Endothelial cell (in vitro differentiated cells): ENCODE data around the gene GCKR. TPM values are rescaled to one million over a fixed set of nuclear protein-coding genes. Genes with fewer than 3 reads are reported as not detected.

Source experiments
- DNase-seq: peaks from one replicate; pipeline ENCODE4 v3.0.0; 2021; ENCODE audit warnings: low spot score
- H3K27ac Mint-ChIP-seq: one replicate; pipeline ENCODE4 v1.8.0; 2021; ENCODE audit warnings: mixed read lengths, inconsistent platforms; ENCODE audit not compliant: unreplicated experiment
- H3K27me3 Mint-ChIP-seq: one replicate; pipeline ENCODE4 v1.8.0; 2021; ENCODE audit warnings: mild to moderate bottlenecking, moderate library complexity, mixed read lengths, inconsistent platforms; ENCODE audit not compliant: unreplicated experiment
- H3K36me3 Mint-ChIP-seq: one replicate; pipeline ENCODE4 v1.8.0; 2021; ENCODE audit warnings: mild to moderate bottlenecking, low read depth, mixed read lengths, inconsistent platforms; ENCODE audit not compliant: unreplicated experiment
- H3K4me1 Mint-ChIP-seq: one replicate; pipeline ENCODE4 v1.8.0; 2021; ENCODE audit warnings: mild to moderate bottlenecking, mixed read lengths, inconsistent platforms; ENCODE audit not compliant: unreplicated experiment
- H3K4me3 Mint-ChIP-seq: one replicate; pipeline ENCODE4 v1.8.0; 2021; ENCODE audit warnings: mild to moderate bottlenecking, mixed read lengths, inconsistent platforms; ENCODE audit not compliant: unreplicated experiment
- H3K9me3 Mint-ChIP-seq: one replicate; pipeline ENCODE4 v1.8.0; 2021; ENCODE audit warnings: mixed read lengths, inconsistent platforms; ENCODE audit not compliant: unreplicated experiment
- total RNA-seq: library from RNA; stranded (reverse); fragmentation: NEBNext Ultra II Directional; extraction: Animal tissue kit (Norgen Biotek cat#: 25700); gene quantifications from one replicate; pipeline ENCODE4 v1.2.1, GENCODE V29; 2021; ENCODE audit not compliant: unreplicated experiment
- TF ChIP-seq, protein P1 (sequence below): fragments of 200-600 bp; sonication (generic); IDR thresholded peaks from one replicate; pipeline ENCODE4 v1.5.0; 2021; ENCODE audit warnings: antibody characterized with exemption; ENCODE audit not compliant: unreplicated experiment

GCKR gene
- total RNA-seq, 1 donor from 2014 or later: 0.59 TPM

DNA sequence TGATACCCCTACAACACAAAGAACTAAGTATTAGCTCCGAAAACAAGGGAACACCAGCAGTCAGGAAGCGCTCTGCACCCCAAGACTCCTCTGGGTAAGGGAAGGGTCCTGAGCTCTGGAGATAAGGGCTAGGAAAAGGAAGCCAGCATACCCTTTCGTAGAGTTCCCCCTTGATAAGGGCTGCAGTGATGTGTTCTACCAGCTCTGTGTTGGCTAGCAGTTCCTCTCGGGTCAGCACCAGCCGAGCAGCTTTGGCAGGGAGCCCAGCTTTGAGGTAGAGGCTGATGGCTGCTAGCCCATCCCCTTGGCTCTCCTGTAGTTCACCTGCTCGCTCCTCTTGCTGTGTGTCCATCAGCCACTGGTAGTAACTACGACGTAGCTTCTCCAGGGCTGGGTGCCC, 35.5 kb upstream of the GCKR start:
- H3K27ac Mint-ChIP-seq: no peak overlapping the region
- H3K4me3 Mint-ChIP-seq: no peak overlapping the region
- DNase-seq: no peak
- H3K27me3 Mint-ChIP-seq: peaks cover 3% of the 10 kb centered on the region
- no peaks in the 10 kb centered on the region for H3K9me3 Mint-ChIP-seq
- H3K4me1 Mint-ChIP-seq: peaks cover 8% of the 10 kb centered on the region
- TF ChIP-seq, protein P1, sequence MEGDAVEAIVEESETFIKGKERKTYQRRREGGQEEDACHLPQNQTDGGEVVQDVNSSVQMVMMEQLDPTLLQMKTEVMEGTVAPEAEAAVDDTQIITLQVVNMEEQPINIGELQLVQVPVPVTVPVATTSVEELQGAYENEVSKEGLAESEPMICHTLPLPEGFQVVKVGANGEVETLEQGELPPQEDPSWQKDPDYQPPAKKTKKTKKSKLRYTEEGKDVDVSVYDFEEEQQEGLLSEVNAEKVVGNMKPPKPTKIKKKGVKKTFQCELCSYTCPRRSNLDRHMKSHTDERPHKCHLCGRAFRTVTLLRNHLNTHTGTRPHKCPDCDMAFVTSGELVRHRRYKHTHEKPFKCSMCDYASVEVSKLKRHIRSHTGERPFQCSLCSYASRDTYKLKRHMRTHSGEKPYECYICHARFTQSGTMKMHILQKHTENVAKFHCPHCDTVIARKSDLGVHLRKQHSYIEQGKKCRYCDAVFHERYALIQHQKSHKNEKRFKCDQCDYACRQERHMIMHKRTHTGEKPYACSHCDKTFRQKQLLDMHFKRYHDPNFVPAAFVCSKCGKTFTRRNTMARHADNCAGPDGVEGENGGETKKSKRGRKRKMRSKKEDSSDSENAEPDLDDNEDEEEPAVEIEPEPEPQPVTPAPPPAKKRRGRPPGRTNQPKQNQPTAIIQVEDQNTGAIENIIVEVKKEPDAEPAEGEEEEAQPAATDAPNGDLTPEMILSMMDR: no peak
- peaks cover 19% of the 10 kb centered on the region for H3K36me3 Mint-ChIP-seq

DNA sequence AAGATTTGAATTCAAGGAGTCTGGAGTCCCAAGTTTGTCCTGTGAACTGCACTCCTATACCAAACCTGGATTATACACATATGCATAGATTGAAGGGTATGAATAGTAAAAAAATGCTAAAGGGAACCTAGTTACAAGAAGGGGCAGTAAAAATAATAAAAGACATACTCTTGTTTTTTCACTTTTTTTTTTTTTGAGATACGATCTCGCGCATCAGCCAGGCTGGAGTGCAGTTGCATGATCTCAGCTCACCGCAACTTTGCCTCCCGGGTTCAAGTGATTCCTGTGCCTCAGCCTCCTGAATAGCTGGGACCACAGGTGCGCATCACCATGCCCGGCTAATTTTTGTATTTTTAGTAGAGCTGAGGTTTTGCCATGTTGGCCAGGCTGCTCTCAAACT, 32.2 kb upstream of the GCKR start:
- H3K4me1 Mint-ChIP-seq: peaks cover 4% of the 10 kb centered on the region
- peaks cover 7% of the 10 kb centered on the region for H3K36me3 Mint-ChIP-seq
- TF ChIP-seq, protein P1: no peak
- H3K9me3 Mint-ChIP-seq: no peaks in the 10 kb centered on the region
- H3K27me3 Mint-ChIP-seq: peaks cover 3% of the 10 kb centered on the region
- no peak overlapping the region for H3K27ac Mint-ChIP-seq
- H3K4me3 Mint-ChIP-seq: no peak overlapping the region
- DNase-seq: no peak

DNA sequence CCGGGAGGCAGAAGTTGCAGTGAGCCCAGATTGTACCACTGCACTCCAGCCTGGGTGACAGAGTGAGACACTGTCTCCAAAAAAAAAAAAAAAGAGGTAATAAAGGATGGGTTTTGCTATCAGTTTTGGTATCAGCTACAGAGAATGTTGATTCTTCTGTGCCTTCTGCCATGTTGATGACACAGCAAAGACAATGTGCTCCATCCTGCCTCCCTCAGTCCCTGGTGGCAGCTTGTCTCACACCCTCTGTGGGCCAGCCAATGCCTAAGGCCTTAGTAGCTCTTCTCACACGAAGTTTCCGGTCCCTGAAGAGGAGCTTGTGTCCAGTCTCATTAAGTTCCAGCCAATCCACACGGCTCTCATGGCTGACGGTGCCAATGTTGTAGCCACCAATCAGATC, 24.7 kb upstream of the GCKR start:
- no peak overlapping the region for H3K27ac Mint-ChIP-seq
- peaks cover 18% of the 10 kb centered on the region for H3K36me3 Mint-ChIP-seq
- no peaks in the 10 kb centered on the region for H3K27me3 Mint-ChIP-seq
- no peaks in the 10 kb centered on the region for H3K4me1 Mint-ChIP-seq
- no peak for DNase-seq
- no peaks in the 10 kb centered on the region for H3K9me3 Mint-ChIP-seq
- H3K4me3 Mint-ChIP-seq: no peak overlapping the region
- TF ChIP-seq, protein P1: no peak

DNA sequence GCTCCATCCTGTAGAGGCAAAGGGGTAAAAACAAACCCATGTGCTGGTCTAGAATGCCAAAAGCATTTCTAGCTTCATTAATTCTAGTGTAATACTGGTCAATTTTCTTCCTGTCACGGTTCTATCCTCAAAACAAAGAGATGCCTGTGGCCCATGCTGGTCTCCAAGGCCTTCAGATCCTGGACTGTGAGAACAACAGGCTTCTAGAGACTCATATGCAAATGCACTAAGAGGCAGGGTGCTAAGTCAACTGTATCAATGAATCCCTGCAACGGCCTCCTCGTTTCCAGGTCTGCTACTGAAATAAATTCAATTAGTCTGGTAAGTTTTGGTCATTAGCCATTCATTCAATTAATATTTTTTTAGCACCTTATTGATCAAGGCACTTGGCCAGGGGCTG, 11.1 kb upstream of the GCKR start:
- Mint-ChIP-seq H3K36me3 (peaks cover 9% of the 10 kb centered on the region), H3K4me1 (peaks cover 48% of the 10 kb centered on the region), H3K4me3 (no peak overlapping the region), H3K27ac (no peak overlapping the region), H3K9me3 (no peaks in the 10 kb centered on the region), H3K27me3 (peaks cover 2% of the 10 kb centered on the region)
- TF ChIP-seq, protein P1: no peak
- DNase-seq: no peak

DNA sequence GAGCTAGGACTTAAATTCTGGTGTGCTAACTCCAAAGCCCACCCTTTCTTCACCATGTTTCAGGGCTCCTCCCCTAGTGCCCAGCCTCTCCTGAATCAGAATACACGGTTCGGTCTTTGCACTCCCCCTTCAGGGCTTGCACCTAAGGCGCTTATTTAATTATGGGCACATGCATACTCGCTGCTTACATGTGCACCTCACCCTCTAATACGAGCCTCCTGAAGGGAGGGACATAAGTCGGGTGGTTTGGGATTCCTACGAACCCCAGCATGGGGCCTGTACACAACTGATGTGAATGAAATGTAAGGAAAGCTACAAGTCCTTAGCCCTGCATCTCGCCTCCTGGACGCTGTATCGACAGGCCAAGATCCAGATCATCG, 7.5 kb upstream of the GCKR start:
- Mint-ChIP-seq H3K4me1 (peaks cover 40% of the 10 kb centered on the region), H3K4me3 (peak overlapping the region; percentile 96), H3K36me3 (peaks cover 3% of the 10 kb centered on the region), H3K27me3 (peaks cover 10% of the 10 kb centered on the region), H3K9me3 (no peaks in the 10 kb centered on the region), H3K27ac (peak overlapping the region; percentile 83)
- DNase-seq: peak; percentile 17
- TF ChIP-seq, protein P1: no peak
